GM19043 (cell line): ENCODE measurements around the gene TMPRSS6.
"Not testable (repeated sequence)": the region's sequence is repeated elsewhere in the genome, so short reads cannot be mapped to it uniquely, and the experiment has no call there.

Experiments
- ATAC-seq: cut with Tn5 transposase; IDR thresholded peaks from one replicate; pipeline ENCODE4 v1.9.1; 2021; ENCODE audit warnings: low read depth; ENCODE audit not compliant: unreplicated experiment

TMPRSS6 gene

DNA sequence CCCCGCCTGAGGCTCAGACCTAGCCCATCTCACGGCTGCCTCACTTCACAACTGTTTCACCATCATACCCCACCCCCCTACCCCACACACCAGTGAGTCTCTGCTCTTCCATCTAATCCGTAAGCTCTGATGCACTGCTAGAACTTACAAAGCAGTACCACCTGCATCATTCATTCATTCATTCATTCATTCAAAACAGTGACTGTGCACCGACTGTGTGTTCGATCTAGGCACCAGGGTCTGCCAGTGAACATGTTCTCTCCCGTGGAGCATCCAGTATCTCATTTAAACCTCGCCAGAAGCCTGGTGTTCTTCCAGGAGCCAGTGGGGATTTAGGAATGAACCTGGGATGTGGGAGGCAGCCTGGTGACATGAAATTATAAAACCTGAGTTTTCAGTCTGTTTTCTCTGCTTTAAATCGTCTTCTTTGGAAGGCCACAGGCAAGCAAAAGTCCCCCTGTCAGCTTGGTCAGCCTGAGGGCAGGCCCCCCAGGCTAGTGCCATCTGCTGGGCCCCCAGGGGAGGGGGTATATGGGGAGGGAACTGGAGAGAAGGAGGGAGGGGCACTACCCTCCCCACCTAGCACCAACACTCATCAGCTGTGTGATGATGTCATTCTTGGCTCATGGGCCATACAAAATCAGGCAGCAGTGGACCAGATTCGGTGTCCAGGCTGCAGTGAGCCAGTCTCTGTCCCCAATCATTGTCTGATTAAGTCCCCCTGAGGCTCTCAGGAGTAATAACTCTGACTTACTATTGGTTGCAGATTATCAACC is 18.4 kb downstream of the TMPRSS6 start:
- ATAC-seq: no peak

DNA sequence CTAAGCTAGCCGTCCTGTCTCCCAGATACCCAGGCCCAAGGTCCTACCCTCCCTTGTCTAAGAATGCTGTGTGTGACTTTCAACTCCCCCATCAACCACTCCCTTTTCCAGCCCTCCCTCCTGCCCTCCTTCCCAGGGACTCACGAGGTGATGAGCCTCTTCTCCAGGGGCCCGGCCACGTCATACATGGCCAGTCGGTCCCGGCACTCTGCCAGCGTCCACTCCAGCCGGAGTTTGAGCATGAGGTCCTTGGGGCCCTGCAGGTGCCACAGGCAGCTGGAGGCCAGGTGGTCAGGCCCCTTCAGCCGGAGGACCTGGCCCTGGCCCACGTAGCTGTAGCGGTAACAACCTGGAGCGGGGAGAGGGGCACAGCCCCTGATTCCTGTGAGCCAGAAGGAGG is 20.1 kb downstream of the TMPRSS6 start:
- ATAC-seq: no peak

- ATAC-seq: no peak
These were observed 20.6 kb downstream of the TMPRSS6 start for GRCh38 chr22:37088750-37089408.

GRCh38 chr22:37088108-37088605 is 21.4 kb downstream of the TMPRSS6 start:
- no peak for ATAC-seq

- no peak for ATAC-seq
These were observed 23.3 kb downstream of the TMPRSS6 start for GRCh38 chr22:37086184-37086583.

- no peak for ATAC-seq
These were observed 25.1 kb downstream of the TMPRSS6 start for GRCh38 chr22:37084385-37084784.

DNA sequence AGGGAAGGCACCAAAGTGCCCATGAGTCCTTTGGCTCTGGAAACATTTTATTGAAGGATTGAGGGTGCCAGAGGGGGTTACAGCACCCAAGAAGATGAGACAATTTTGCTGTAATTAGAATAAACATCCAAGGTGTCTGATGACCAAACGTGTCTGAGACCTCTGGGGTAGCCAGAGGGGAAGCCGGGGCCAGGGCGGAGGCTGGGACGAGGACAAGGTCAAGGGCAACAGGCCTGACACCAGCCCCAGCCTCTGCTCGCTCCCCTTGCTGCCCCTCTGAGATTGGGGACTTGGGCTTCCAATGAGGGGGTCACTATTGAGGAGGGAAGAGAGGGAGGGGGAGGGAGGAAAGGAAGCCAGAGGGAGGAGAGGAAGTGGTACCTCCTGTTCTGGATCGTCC is 25.6 kb downstream of the TMPRSS6 start:
- ATAC-seq: no peak

- no peak for ATAC-seq
These were observed 27.2 kb downstream of the TMPRSS6 start for GRCh38 chr22:37082251-37082873.

- no peak for ATAC-seq
These were observed 28.7 kb downstream of the TMPRSS6 start for GRCh38 chr22:37080838-37081237.

DNA sequence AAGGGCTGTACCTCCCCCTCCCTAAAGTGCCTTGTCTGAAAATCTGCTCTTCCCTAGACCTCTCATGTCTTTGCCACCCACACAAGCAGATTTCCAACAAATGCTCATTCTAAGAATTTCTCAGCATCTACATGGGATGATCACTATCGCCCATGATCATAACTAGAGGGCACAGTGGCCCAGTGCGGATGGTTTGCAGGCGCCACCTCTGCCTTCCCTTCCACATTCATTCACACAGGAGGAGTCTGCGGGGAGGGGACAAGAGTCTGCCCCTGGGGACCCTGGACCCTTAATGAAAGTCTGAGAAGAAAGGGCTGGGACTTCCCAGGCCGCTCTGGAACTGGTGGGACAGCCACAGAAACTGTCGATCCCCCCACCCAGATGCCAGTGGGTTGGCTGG is 29.1 kb downstream of the TMPRSS6 start:
- no peak for ATAC-seq

- no peak for ATAC-seq
These were observed 29.8 kb downstream of the TMPRSS6 start for GRCh38 chr22:37079668-37080171.

DNA sequence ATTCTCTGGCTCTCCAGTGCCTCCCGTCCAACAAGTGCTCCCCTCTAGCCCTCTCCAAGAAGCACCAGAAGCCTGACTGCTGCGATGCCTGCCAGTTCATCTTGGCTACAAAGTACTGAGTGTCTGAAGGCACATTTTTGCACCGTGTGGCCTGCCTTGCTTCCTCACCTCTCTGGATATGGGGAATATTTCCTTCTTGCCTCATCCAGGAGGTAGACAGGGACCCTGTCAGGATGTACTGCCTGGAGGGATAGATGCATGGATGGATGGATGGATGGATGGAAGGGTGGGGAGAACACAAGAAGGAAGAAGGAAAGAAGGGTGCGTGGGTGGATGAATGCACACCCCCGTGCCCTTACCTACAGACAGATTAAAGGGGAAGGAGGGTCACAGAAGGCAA is 30.4 kb downstream of the TMPRSS6 start:
- ATAC-seq: no peak

GRCh38 chr22:37077802-37078448 is 31.6 kb downstream of the TMPRSS6 start:
- no peak for ATAC-seq

- ATAC-seq: no peak
These were observed 33.6 kb downstream of the TMPRSS6 start for GRCh38 chr22:37075822-37076433.

GRCh38 chr22:37075046-37075445 is 34.5 kb downstream of the TMPRSS6 start:
- ATAC-seq: no peak

- ATAC-seq: no peak
These were observed 35.0 kb downstream of the TMPRSS6 start for GRCh38 chr22:37074537-37074936.

GRCh38 chr22:37072673-37073072 is 36.8 kb downstream of the TMPRSS6 start:
- no peak for ATAC-seq

DNA sequence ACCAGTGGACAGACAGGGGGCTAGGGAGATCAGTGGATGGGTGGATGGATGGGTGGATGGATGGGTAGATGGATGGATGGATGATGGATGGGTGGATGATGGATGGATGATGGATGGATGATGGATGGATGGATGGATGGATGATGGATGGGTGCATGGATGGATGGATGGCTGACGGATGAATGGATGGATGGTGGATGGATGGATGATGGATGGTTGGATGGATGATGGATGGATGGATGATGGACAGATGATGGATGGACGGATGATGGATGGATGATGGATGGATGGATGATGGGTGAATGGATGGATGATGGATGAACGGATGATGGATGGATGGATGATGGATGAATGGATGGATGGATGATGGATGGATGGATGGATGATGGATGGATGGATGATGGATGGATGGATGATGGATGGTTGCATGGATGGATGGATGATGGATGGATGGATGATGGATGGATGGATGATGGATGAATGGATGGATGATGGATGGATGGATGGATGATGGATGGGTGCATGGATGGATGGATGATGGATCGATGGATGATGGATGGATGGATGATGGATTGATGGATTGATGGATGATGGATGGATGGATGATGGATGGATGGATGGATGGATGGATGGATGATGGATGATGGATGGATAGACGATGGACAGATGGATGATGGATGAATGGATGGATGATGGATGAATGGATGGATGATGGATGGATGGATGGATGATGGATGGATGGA is 37.5 kb downstream of the TMPRSS6 start:
- ATAC-seq: not testable (repeated sequence)

DNA sequence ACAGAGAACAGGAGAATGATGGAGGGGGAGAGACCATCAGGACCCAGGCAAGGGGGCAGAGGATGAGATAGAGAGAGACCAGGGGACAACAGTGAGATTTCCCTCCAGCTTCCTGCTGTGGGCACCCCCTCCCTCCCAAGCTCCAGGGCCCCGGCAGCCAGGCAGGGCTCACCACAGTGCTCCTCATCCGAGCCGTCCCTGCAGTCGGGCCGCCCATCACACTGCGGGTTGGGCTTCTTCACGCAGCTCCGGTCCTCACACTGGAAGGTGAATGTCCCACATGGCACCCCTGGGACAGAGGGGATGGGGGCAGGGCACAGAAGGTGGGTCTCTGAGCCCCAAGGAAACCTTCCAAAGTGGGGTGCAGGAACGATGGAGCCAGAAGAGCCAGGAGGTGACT is 38.8 kb downstream of the TMPRSS6 start:
- no peak for ATAC-seq

- no peak for ATAC-seq
These were observed 39.2 kb downstream of the TMPRSS6 start for GRCh38 chr22:37070334-37070733.
